Mesenchymal stem cell (in vitro differentiated cells and primary cell): Measurements from ENCODE around the gene FBXO41.
A peak's percentile ranks its signal among the peaks of the same experiment; 100 is the strongest.

Experiments used
- DNase-seq: peaks from one replicate; pipeline ENCODE4 v3.0.0-alpha.2; 2013
- H2AFZ ChIP-seq: one replicate; pipeline ENCODE4 v1.6.1; 2013; ENCODE audit warnings: low read depth, mild to moderate bottlenecking, control low read depth, inconsistent platforms, low read length, moderate library complexity
- H2AK5ac ChIP-seq: 2 replicates; pipeline ENCODE4 v1.6.1; 2013; ENCODE audit warnings: low read length, moderate library complexity, mild to moderate bottlenecking, inconsistent platforms; ENCODE audit not compliant: severe bottlenecking
- H2BK120ac ChIP-seq: one replicate; pipeline ENCODE4 v1.6.1; 2013; ENCODE audit warnings: low read depth, mild to moderate bottlenecking, inconsistent platforms, low read length, moderate library complexity
- H2BK12ac ChIP-seq, 2 experiments: one replicate each; pipeline ENCODE4 v1.6.1; 2013; ENCODE audit warnings: inconsistent platforms in 2 of 2, low read length in 2 of 2, mild to moderate bottlenecking in 2 of 2, moderate library complexity in 2 of 2, control low read depth in 1 of 2
- H2BK15ac ChIP-seq: one replicate; pipeline ENCODE4 v1.6.1; 2013; ENCODE audit warnings: mild to moderate bottlenecking, low read depth, inconsistent platforms; ENCODE audit not compliant: poor library complexity, severe bottlenecking
- H2BK5ac ChIP-seq: 2 replicates; pipeline ENCODE4 v1.6.1; 2013; ENCODE audit warnings: low read depth, mild to moderate bottlenecking, low read length, control low read depth, inconsistent platforms; ENCODE audit not compliant: poor library complexity, severe bottlenecking
- H3K14ac ChIP-seq, 2 experiments: one replicate each; pipeline ENCODE4 v1.6.1; 2013; ENCODE audit warnings: inconsistent platforms in 2 of 2, low read length in 2 of 2, control low read depth in 1 of 2, mild to moderate bottlenecking in 1 of 2, moderate library complexity in 1 of 2
- H3K18ac ChIP-seq, 2 experiments: one replicate each; pipeline ENCODE4 v1.6.1; 2013; ENCODE audit warnings: inconsistent platforms in 2 of 2, low read length in 2 of 2, control low read depth in 1 of 2, low read depth in 1 of 2, mild to moderate bottlenecking in 1 of 2
- H3K23ac ChIP-seq, 2 experiments: one replicate each; pipeline ENCODE4 v1.6.1; 2013; ENCODE audit warnings: inconsistent platforms in 2 of 2, low read length in 2 of 2, mild to moderate bottlenecking in 2 of 2, moderate library complexity in 2 of 2, control low read depth in 1 of 2
- H3K27ac ChIP-seq: 2 replicates; pipeline ENCODE4 v1.5.1; 2013; ENCODE audit warnings: mild to moderate bottlenecking, moderate library complexity, low read length, control low read depth, inconsistent platforms; ENCODE audit not compliant: poor library complexity, severe bottlenecking
- H3K27me3 ChIP-seq, 2 experiments: 2 replicates each; pipeline versions ENCODE4 v1.6.1 to v1.7.0; 2013; ENCODE audit warnings: low read length in 2 of 2, mild to moderate bottlenecking in 2 of 2, moderate library complexity in 2 of 2, control low read depth in 1 of 2, inconsistent platforms in 1 of 2; ENCODE audit not compliant: control insufficient read depth in 1 of 2, insufficient read depth in 1 of 2
- H3K36me3 ChIP-seq, 2 experiments: 2 replicates each; pipeline versions ENCODE4 v1.6.1 to v1.7.0; 2013; ENCODE audit warnings: low read length in 2 of 2, control low read depth in 1 of 2, inconsistent platforms in 1 of 2, low read depth in 1 of 2, mild to moderate bottlenecking in 1 of 2; ENCODE audit not compliant: insufficient read depth in 2 of 2, control insufficient read depth in 1 of 2
- H3K4ac ChIP-seq, 2 experiments: one replicate each; pipeline ENCODE4 v1.6.1; 2013; ENCODE audit warnings: inconsistent platforms in 2 of 2, low read length in 2 of 2, mild to moderate bottlenecking in 2 of 2, moderate library complexity in 2 of 2, control low read depth in 1 of 2, low read depth in 1 of 2
- H3K4me1 ChIP-seq: 2 replicates; pipeline ENCODE4 v1.6.1; 2013; ENCODE audit warnings: low read depth, low read length, control low read depth; ENCODE audit not compliant: control insufficient read depth, insufficient read depth
- H3K4me2 ChIP-seq: 2 replicates; pipeline ENCODE4 v1.6.1; 2013; ENCODE audit warnings: low read length, mild to moderate bottlenecking, inconsistent platforms; ENCODE audit not compliant: poor library complexity, severe bottlenecking
- H3K4me3 ChIP-seq, 2 experiments: 2 replicates each; pipeline versions ENCODE4 v1.5.1 to v1.7.0; 2013; ENCODE audit warnings: low read length in 2 of 2, mild to moderate bottlenecking in 2 of 2, control low read depth in 1 of 2, low read depth in 1 of 2; ENCODE audit not compliant: insufficient read depth in 1 of 2
- H3K79me1 ChIP-seq: replicated peaks from 2 replicates; pipeline ENCODE4 v1.6.1; 2013; ENCODE audit warnings: mild to moderate bottlenecking, control low read depth, low read length, inconsistent platforms; ENCODE audit not compliant: poor library complexity, severe bottlenecking
- H3K9ac ChIP-seq: 2 replicates; pipeline ENCODE4 v1.7.0; 2013; ENCODE audit warnings: mild to moderate bottlenecking, low read length, moderate library complexity
- H3K9me3 ChIP-seq: 2 replicates; pipeline ENCODE4 v1.7.0; 2013; ENCODE audit warnings: mild to moderate bottlenecking, low read length; ENCODE audit not compliant: control insufficient read depth
- H4K8ac ChIP-seq: one replicate; pipeline ENCODE4 v1.6.1; 2013; ENCODE audit warnings: inconsistent platforms, mild to moderate bottlenecking, low read length, moderate library complexity
- H4K91ac ChIP-seq: one replicate; pipeline ENCODE4 v1.6.1; 2013; ENCODE audit warnings: mild to moderate bottlenecking, low read length, inconsistent platforms
- WGBS: methylation state at CpG from one replicate; pipeline ENCODE4 v1.1.7; 2013; ENCODE audit warnings: mixed read lengths; 5-methylcytosine and 5-hydroxymethylcytosine counted together

Gene FBXO41

GRCh38 chr2:73300926-73301325, 16.6 kb upstream of the FBXO41 start:
- Histone ChIP-seq H2BK15ac (no peak overlapping the region), H2AFZ (no peak overlapping the region), H3K23ac (no peak overlapping the region), H3K9ac (no peak overlapping the region), H3K79me1 (no peaks in the 10 kb centered on the region), H2AK5ac (no peak overlapping the region), H2BK5ac (no peak overlapping the region), H2BK12ac (no peak overlapping the region), H3K4me2 (no peak overlapping the region), H3K36me3 (no peaks in the 10 kb centered on the region), H3K9me3 (no peaks in the 10 kb centered on the region), H3K4ac (no peak overlapping the region), H4K8ac (no peak overlapping the region), H3K4me1 (no peaks in the 10 kb centered on the region), H4K91ac (no peak overlapping the region), H3K27me3 (peaks cover 52 to 63% of the 10 kb centered on the region in 2 experiments), H3K14ac (no peak overlapping the region), H2BK120ac (no peak overlapping the region), H3K18ac (no peak overlapping the region), H3K27ac (no peak overlapping the region), H3K4me3 (no peak overlapping the region)
- WGBS: 80% methylated on average over 3 of the region's 3 CpGs
- DNase-seq: no peak

GRCh38 chr2:73297586-73297985, 13.3 kb upstream of the FBXO41 start:
- Histone ChIP-seq H3K79me1 (no peaks in the 10 kb centered on the region), H3K4me2 (no peak overlapping the region), H3K14ac (no peak overlapping the region), H4K91ac (no peak overlapping the region), H3K27me3 (peaks cover 67 to 81% of the 10 kb centered on the region in 2 experiments), H3K23ac (no peak overlapping the region), H3K4me3 (no peak overlapping the region), H3K4me1 (peaks cover 11% of the 10 kb centered on the region), H2BK5ac (no peak overlapping the region), H3K27ac (no peak overlapping the region), H3K4ac (no peak overlapping the region), H4K8ac (no peak overlapping the region), H3K9me3 (peaks cover 5% of the 10 kb centered on the region), H2BK12ac (no peak overlapping the region), H2AK5ac (no peak overlapping the region), H3K18ac (no peak overlapping the region), H3K36me3 (no peaks in the 10 kb centered on the region), H2BK120ac (no peak overlapping the region), H3K9ac (no peak overlapping the region), H2AFZ (no peak overlapping the region), H2BK15ac (no peak overlapping the region)
- DNase-seq: no peak
- WGBS: 73% methylated on average over 3 of the region's 4 CpGs

GRCh38 chr2:73297151-73297559, 12.9 kb upstream of the FBXO41 start:
- H2BK120ac ChIP-seq: no peak overlapping the region
- H2AK5ac ChIP-seq: no peak overlapping the region
- H3K27me3 ChIP-seq: peaks cover 67 to 81% of the 10 kb centered on the region in 2 experiments
- H3K4me3 ChIP-seq: no peak overlapping the region
- no peak overlapping the region for H3K4ac ChIP-seq
- no peak overlapping the region for H3K14ac ChIP-seq
- no peak overlapping the region for H3K9ac ChIP-seq
- no peak overlapping the region for H2BK12ac ChIP-seq
- H3K23ac ChIP-seq: no peak overlapping the region
- no peak overlapping the region for H2BK5ac ChIP-seq
- no peak overlapping the region for H3K18ac ChIP-seq
- H3K36me3 ChIP-seq: no peaks in the 10 kb centered on the region
- H3K4me2 ChIP-seq: no peak overlapping the region
- 20% methylated on average over 2 of the region's 2 CpGs for WGBS
- peaks cover 13% of the 10 kb centered on the region for H3K4me1 ChIP-seq
- no peak overlapping the region for H3K27ac ChIP-seq
- DNase-seq: peak; percentile 6
- H4K8ac ChIP-seq: no peak overlapping the region
- no peak overlapping the region for H4K91ac ChIP-seq
- H3K9me3 ChIP-seq: peaks cover 5% of the 10 kb centered on the region
- no peaks in the 10 kb centered on the region for H3K79me1 ChIP-seq
- H2BK15ac ChIP-seq: no peak overlapping the region
- no peak overlapping the region for H2AFZ ChIP-seq

- no peaks in the 10 kb centered on the region for H3K36me3 ChIP-seq
- peaks cover 78 to 82% of the 10 kb centered on the region in 2 experiments for H3K27me3 ChIP-seq
- H3K14ac ChIP-seq: no peak overlapping the region
- no peak for DNase-seq
- no peak overlapping the region for H3K4me2 ChIP-seq
- H4K91ac ChIP-seq: no peak overlapping the region
- no peak overlapping the region for H2BK120ac ChIP-seq
- H3K18ac ChIP-seq: no peak overlapping the region
- H3K9me3 ChIP-seq: peaks cover 5% of the 10 kb centered on the region
- no peak overlapping the region for H4K8ac ChIP-seq
- no peak overlapping the region for H2BK15ac ChIP-seq
- no peak overlapping the region for H3K4ac ChIP-seq
- no peak overlapping the region for H3K4me3 ChIP-seq
- WGBS: no CpG with 5 or more reads among the region's 5 CpGs
- H3K9ac ChIP-seq: no peak overlapping the region
- no peak overlapping the region for H2AK5ac ChIP-seq
- H2AFZ ChIP-seq: no peak overlapping the region
- H3K27ac ChIP-seq: no peak overlapping the region
- H3K4me1 ChIP-seq: peaks cover 24% of the 10 kb centered on the region
- H3K23ac ChIP-seq: no peak overlapping the region
- H3K79me1 ChIP-seq: no peaks in the 10 kb centered on the region
- H2BK5ac ChIP-seq: no peak overlapping the region
- no peak overlapping the region for H2BK12ac ChIP-seq
These were observed 11.6 kb upstream of the FBXO41 start for GRCh38 chr2:73295751-73296400.
